Natural killer cell treated with Interleukin-12 subunit alpha and Interleukin-12 subunit beta and Interleukin-15 and Interleukin-18, amount 100 ng/mL, for 72 hours (primary cell): Measurements from ENCODE around the gene CRTC1. TPM values are rescaled to one million over a fixed set of nuclear protein-coding genes. Genes with fewer than 3 reads are reported as not detected.

Experiments
- ATAC-seq, 2 donors: fragments of 150-1000 bp; cut with Tn5 transposase in 1 of 2; sonication (Bioruptor Pico), chemical (Tn5 transposase) in 1 of 2; 2 replicates each; pipeline ENCODE4 v1.10.0; 2021
- DNase-seq: peaks from one replicate; pipeline ENCODE4 v3.0.0; 2022; ENCODE audit warnings: low spot score
- H3K27ac Mint-ChIP-seq, 2 donors: 1 replicate in 1 of 2; 2 replicates in 1 of 2; pipeline ENCODE4 v1.8.0; 2022; ENCODE audit warnings: mixed read lengths in 2 of 2, mild to moderate bottlenecking in 1 of 2, moderate library complexity in 1 of 2
- H3K27me3 Mint-ChIP-seq, 2 donors: 1 replicate in 1 of 2; 2 replicates in 1 of 2; pipeline ENCODE4 v1.8.0; 2022; ENCODE audit warnings: mixed read lengths in 2 of 2
- H3K36me3 Mint-ChIP-seq: one replicate; pipeline ENCODE4 v1.8.0; 2022; ENCODE audit warnings: mixed read lengths
- H3K4me1 Mint-ChIP-seq, 2 donors: 1 replicate in 1 of 2; 2 replicates in 1 of 2; pipeline ENCODE4 v1.8.0; 2022; ENCODE audit warnings: low read depth in 2 of 2, mixed read lengths in 2 of 2, mild to moderate bottlenecking in 1 of 2
- H3K4me3 Mint-ChIP-seq: one replicate; pipeline ENCODE4 v1.8.0; 2022; ENCODE audit warnings: mixed read lengths
- H3K9me3 Mint-ChIP-seq: 2 replicates; pipeline ENCODE4 v1.8.0; 2022; ENCODE audit warnings: mixed read lengths
- total RNA-seq, 2 donors: library from RNA; stranded (reverse); gene quantifications; one replicate each; pipeline ENCODE4 v1.2.3, GENCODE V29; 2022

The CRTC1 gene
- total RNA-seq, 2 donors from 2014 or later, result 7.6 to 9.3 TPM

DNA sequence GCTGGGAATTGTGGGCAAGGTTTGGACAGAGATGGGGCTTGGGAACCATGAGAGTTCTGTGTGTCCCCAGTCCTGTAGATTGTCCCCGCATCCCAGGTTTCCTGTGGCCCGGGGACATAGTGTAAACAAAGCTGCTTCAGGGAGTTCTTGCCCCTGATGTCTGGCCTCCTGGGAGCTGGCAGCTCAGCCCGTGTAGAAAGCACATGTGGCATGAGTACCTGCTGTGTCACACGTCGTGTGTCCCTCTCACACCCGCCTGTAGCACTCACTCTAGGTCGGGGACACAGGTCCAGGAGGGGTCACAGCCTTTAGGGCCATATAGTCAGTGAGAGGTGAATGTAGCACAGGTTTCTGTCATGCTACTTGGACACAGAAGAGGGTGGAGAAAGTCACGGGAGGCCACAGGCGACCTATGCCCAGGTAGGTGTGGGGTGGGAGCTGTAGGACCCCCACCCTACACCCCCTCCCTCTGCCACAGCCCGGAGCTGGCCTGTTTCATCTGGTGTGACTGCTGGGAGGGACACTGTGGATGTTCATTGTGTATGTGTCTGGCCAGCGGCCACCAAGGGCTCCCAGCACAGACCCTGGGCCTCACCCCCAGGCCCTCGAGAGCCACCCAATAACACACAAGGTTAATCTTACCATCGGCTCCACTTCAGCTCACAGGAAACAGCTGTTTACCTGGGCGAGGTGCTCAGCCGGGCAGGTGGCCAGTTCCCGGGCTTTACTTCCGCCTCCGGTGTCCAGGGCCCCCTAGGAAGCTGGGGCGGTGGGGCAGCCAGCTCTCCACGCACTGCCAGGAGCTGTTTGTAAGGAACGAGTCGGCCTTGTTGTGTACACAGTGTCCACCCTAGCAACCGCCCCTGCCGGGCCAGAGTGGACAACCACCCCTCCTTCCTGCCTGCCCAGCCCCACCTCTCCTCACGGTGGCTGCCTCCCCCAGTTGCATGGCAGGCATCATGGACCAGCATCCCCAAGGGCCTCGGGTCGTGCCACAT is 57.9 kb downstream of the CRTC1 start:
- Mint-ChIP-seq H3K9me3 (no peaks in the 10 kb centered on the region), H3K4me3 (no peak overlapping the region), H3K27me3 (no peaks in the 10 kb centered on the region), H3K4me1 (peaks cover 0 to 3% of the 10 kb centered on the region in 2 donors), H3K27ac (no peak overlapping the region), H3K36me3 (no peaks in the 10 kb centered on the region)
- ATAC-seq (no peak), DNase-seq (peak; percentile 28)

DNA sequence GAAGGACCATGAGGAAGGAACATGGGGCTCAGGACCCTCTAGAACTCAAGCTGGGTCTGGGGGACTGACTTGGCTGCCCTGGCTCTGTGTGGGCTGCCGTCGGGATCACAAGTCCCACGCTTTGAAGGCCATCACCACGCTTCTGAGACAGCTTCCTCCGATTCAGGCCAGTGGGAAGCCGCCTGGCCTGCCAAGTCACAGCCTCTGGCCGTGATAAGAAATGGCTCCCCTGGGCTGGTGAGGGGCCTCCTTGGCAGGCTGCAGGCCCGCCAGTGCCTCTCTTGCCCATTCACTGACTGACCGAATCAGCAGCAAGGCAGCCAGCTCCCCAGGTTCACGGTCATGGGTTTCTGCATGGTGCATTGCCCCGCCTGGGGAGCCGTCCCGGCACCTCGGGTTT is 58.8 kb downstream of the CRTC1 start:
- Mint-ChIP-seq H3K36me3 (no peaks in the 10 kb centered on the region), H3K27me3 (no peaks in the 10 kb centered on the region), H3K4me1 (peaks cover 0 to 3% of the 10 kb centered on the region in 2 donors)

DNA sequence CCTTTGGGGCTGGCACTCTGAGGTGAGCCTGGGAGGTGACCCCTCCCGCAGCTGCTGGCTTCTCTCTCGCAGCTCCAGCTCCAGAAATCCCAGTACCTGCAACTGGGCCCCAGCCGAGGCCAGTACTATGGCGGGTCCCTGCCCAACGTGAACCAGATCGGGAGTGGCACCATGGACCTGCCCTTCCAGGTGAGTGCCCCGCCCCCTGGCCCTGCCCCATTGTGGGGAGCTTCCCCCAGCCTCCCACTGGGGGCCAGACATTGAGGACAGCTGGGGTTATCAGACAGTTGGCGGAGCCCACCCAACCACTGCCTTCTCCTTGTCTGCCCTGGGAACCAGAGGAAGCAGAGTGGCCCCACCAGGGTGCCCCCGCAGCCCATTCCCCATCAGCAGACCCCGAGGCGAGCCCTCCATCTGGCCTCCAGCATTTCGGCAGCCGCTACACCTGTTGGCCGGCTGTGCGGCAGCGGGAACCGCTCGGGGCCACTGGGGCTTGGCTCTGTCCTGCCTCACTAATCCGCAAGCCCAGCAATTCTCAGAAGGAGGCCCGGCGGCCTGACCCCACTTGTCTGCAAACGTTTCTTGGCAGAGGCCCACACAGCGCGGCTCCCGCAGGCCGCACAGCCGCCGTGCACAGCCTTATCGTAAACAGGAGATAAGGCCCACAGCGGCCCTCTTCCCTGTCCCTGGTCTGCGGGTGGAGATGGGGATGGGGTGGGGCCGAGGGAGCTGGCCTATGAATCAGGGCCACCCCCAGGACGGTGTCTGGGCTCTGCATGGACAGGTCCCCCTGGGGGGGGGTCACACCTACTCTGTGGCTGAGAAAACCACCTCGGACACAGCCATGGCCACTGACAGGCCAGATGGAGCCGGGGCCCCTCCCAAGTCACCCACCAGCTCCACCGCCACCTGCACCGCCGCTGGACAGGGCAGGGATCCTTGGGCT is 59.6 kb downstream of the CRTC1 start:
- Mint-ChIP-seq H3K4me1 (no peaks in the 10 kb centered on the region), H3K36me3 (no peaks in the 10 kb centered on the region), H3K27me3 (no peaks in the 10 kb centered on the region), H3K27ac (no peak overlapping the region), H3K4me3 (no peak overlapping the region), H3K9me3 (no peaks in the 10 kb centered on the region)
- ATAC-seq, result peak in 1 of 2 donors; percentile 3
- no peak for DNase-seq

More for the DNA sequence above, 58.8 kb downstream of the CRTC1 start:
- H3K4me3 Mint-ChIP-seq, result no peak overlapping the region
- no peak overlapping the region for H3K27ac Mint-ChIP-seq
- H3K9me3 Mint-ChIP-seq, result no peaks in the 10 kb centered on the region
- ATAC-seq (no peak), DNase-seq (no peak)

DNA sequence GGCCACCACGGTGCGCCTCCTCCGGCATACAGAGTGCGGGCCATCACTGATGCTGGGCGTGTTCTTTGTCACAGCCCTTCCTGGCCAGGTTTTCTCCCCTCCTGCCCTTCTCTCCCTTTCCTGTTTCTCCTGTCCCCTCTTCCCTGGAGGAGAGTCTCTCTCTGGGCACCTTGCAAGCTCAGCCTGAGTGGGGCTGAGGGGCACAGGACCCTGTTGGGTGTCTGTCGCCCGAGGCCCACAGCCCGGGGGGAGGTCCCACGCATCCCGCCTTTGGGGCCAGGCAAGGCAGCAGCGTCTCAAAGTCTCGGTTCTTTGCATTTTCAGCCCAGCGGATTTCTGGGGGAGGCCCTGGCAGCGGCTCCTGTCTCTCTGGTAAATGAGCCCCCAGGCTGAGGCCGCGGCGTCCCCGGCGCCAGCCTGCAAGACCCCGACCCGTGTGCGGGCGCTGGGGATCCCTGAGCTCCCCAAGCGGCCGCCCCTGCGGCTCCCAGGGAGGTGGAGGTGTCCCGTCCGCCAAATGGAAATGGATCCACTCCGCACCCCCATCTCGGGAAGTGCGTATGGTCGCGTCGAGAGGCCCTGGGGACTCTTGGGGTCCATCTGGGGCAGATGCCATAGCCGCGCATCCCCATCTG is 60.4 kb downstream of the CRTC1 start:
- Mint-ChIP-seq H3K27ac (no peak overlapping the region), H3K27me3 (no peaks in the 10 kb centered on the region), H3K9me3 (no peaks in the 10 kb centered on the region), H3K4me1 (no peaks in the 10 kb centered on the region), H3K4me3 (no peak overlapping the region), H3K36me3 (no peaks in the 10 kb centered on the region)
- ATAC-seq, result no peak
- no peak for DNase-seq

DNA sequence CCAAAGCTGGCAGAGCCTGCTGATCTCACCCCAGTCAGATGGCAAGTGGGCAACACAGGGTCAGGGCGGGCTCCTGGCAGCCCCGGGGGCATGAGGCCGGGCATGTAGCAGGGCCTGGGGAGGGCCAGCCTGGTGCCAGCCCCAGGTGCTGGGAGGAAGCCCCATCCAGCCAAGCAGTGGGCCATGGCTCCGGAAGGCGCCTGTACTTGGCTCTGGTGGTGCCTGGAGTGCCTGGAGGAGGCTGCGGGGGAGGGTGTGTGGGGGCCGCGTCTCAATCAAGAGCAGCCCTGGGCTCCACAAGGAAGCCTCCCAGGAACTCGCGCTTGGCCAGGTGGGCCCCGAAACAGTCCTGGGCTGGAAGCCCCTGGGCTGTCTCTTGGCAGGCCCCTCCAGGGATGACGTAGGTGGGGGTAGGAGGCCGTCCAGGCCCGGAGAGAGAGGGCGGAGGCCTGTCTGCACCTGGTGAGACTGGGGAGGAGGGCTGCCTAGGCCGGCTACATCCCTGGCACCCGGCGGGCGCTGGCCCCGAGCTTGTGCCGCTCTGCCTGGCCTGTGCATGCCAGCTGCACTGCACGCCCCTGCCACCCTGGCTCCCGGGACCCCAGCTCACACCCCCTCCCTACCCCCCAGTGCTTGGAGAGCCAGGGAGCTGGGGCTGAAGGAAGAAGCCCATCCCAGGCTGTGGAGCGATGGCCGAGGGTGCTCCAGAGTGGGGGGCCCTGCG is 61.7 kb downstream of the CRTC1 start:
- Mint-ChIP-seq H3K9me3 (no peaks in the 10 kb centered on the region), H3K4me1 (no peaks in the 10 kb centered on the region)

DNA sequence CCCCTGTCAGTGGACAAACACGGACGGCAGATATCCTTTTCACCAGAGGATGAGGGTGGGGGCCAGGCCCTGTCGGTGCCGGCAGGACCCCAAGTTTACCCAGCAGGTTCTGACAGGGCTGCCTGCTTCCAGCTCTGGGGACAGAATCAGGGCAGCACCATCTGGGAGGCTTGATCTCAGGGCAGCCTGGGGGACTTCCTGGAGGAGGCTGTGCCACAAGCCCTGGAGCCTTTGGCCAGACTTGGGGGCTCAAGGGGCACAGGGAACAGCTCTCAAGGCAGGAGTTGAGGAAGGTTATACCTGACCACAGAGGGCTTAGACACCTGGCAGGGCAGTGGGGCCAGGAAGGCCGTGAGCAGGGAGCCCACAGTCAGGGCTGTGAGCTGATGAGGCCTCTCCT is 62.5 kb downstream of the CRTC1 start:
- no peaks in the 10 kb centered on the region for H3K4me1 Mint-ChIP-seq
- no peaks in the 10 kb centered on the region for H3K36me3 Mint-ChIP-seq
- no peak overlapping the region for H3K4me3 Mint-ChIP-seq
- H3K9me3 Mint-ChIP-seq, result no peaks in the 10 kb centered on the region
- no peaks in the 10 kb centered on the region for H3K27me3 Mint-ChIP-seq
- ATAC-seq, result no peak
- DNase-seq, result no peak
- H3K27ac Mint-ChIP-seq, result no peak overlapping the region

More for the DNA sequence above, 61.7 kb downstream of the CRTC1 start:
- ATAC-seq (no peak), DNase-seq (no peak)
- no peak overlapping the region for H3K27ac Mint-ChIP-seq
- no peaks in the 10 kb centered on the region for H3K27me3 Mint-ChIP-seq
- no peaks in the 10 kb centered on the region for H3K36me3 Mint-ChIP-seq
- H3K4me3 Mint-ChIP-seq, result no peak overlapping the region

DNA sequence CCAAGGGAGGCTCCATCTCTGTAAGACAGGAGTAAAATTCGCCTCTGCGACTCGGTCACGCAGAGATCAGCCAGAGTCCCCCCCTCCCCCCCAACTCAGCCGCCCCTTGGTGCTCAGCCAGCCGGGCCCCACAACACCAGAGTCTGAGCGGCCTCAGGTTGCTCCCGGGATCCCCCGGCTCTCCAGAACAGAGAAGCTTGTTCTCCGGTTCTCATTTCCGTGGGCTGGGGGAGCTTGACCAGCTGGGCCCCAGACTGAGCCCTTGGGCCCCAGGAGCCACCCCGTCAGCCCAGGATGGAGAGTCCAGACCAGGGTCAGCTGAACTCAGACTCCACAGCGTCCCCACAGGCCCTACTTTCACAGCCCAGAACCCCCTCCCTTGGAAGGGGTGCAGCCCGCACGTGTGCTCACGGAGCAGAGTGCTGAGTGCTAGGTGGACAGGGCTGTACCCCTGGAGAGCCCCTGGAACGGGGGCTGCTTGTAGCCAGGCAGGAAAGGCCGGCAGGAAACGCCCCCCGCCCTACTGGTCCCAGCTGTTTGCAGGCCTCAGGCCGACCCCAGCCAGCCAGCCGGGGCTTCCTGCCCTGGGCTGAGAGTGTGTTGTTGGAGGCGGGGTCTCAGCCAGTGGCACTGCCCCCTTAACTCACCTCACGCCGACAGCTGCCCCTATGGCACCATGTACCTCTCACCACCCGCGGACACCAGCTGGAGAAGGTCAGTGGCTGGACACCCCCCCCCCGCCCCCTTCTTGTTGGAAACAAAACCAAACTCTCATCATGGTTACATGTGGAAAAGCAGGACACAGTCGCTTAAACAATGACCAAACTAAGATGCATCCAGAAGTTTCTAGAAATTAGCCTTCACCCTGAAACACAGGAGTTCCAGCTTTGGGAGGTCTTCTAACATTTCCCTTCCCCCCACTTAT is 63.2 kb downstream of the CRTC1 start:
- Mint-ChIP-seq H3K4me1 (no peaks in the 10 kb centered on the region), H3K9me3 (no peaks in the 10 kb centered on the region), H3K4me3 (no peak overlapping the region), H3K27ac (no peak overlapping the region), H3K27me3 (no peaks in the 10 kb centered on the region), H3K36me3 (no peaks in the 10 kb centered on the region)
- DNase-seq (no peak), ATAC-seq (no peak)

DNA sequence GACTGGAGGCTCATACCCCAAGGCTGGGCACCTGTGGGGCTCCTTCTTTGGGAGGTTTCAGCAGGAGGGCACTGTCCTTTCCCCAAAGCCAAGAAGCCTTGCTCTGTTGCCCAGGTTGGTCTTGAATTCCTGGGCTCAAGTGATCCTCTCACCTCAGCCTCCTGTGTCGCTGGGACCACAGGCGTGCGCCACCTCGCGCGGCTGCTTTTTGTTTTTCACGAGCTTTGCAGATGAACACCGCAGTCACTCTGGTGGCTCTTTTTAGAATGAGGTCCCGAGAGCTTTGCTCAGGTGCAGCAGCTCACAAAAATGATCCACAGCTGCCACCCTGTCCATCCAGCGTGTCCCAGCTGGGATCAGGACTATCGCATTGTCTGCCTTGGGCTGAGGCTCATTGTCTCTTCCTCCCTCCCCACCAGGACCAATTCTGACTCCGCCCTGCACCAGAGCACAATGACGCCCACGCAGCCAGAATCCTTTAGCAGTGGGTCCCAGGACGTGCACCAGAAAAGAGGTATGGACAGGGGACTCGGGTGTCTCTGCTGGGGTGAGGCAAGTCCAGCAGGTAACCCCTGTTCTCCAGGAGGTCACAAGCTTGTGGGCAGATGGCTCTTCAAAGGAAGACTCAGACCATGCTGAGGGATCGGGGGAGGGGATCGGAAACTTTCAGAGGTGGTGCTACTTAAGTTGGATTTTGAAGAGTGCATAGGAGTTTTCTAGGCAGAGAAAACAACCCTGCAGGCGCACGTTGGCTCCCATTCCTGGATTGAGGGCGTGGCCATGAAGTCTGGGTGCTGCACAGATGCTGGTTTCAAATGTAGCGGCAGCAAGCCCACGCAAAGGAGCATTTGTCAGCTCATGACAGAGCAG is 66.1 kb downstream of the CRTC1 start:
- Mint-ChIP-seq H3K27me3 (no peaks in the 10 kb centered on the region), H3K9me3 (no peaks in the 10 kb centered on the region), H3K4me3 (no peak overlapping the region), H3K36me3 (no peaks in the 10 kb centered on the region), H3K27ac (no peak overlapping the region), H3K4me1 (no peaks in the 10 kb centered on the region)
- ATAC-seq (no peak), DNase-seq (no peak)

DNA sequence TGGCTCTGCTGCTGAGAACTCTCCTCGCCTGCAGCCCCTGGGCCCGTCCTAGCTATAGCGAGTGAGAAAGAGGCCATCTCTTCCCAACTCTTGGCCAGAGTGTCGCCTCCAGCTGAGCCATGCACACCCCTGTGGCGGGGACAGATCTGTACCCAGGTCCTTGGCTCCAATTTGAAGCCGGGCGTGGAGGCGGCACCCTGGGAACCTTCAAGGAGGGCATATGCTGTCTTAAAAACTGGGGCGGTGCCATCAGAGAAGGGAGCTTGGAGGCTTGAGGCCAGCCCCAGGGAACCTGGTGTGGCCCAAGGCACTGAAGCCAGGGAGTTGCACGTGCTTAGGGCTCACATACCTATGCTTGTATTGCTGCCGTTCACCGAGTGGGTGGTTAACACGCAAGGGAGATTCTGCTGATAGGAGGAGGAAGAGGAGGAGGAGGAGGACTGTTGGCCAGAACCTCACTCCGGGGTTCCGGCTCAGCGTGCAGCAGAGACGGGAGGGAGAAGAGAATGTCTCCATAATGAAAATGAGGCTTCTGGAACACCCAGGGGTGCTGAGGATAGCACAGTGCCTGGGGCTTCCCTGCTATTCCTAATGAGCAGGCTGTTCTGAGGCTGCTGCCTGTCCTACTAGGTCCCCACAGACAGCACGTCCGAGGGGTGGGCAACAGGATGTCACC is 67.0 kb downstream of the CRTC1 start:
- Mint-ChIP-seq H3K4me3 (no peak overlapping the region), H3K4me1 (no peaks in the 10 kb centered on the region), H3K36me3 (no peaks in the 10 kb centered on the region), H3K27ac (no peak overlapping the region), H3K27me3 (no peaks in the 10 kb centered on the region), H3K9me3 (no peaks in the 10 kb centered on the region)
- DNase-seq (no peak), ATAC-seq (no peak)

DNA sequence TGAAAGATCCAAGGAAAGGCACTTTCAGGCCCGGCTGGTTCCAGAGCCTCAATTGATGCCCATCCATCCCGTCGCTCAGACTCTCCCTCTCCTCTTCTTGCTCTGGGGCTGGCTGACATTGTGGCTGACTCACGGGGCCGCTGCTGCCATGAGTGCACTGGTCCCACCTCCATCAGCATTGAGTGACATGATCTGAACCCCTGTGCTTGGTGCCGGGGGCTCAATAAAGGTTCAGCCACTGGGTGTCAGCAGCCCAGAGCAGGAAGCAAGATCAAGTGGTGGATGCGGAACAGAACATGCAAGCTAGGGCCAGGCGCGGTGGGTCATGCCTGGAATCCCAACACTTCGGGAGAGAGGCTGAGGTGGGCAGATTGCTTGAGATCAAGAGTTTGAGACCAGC is 68.1 kb downstream of the CRTC1 start:
- no peaks in the 10 kb centered on the region for H3K4me1 Mint-ChIP-seq
- ATAC-seq (no peak), DNase-seq (no peak)
- no peaks in the 10 kb centered on the region for H3K27me3 Mint-ChIP-seq
- H3K4me3 Mint-ChIP-seq, result no peak overlapping the region
- no peak overlapping the region for H3K27ac Mint-ChIP-seq
- no peaks in the 10 kb centered on the region for H3K36me3 Mint-ChIP-seq
- H3K9me3 Mint-ChIP-seq, result no peaks in the 10 kb centered on the region

DNA sequence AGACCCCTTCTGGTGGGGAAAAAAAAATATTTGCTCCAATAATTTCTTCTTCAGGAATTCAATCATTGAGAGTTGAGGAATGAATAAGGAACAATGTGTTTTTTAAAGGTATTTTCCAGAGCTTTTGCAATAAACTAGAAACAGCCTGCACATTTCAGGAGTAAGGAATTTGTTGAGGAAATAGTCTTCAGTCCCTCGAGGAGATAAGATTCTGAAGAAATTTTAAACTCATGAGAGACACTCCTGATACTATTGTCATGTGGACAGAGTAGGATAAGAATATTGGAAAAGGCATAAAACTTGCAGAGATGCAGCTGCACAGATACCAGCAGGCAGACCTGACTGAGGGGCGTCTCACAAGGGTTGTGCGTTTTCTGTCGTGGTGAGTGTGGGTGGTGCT is 71.0 kb downstream of the CRTC1 start:
- Mint-ChIP-seq H3K4me1 (no peaks in the 10 kb centered on the region), H3K36me3 (no peaks in the 10 kb centered on the region), H3K4me3 (no peak overlapping the region), H3K27ac (no peak overlapping the region), H3K9me3 (no peaks in the 10 kb centered on the region), H3K27me3 (no peaks in the 10 kb centered on the region)
- DNase-seq (no peak), ATAC-seq (no peak)
